Measurements from ENCODE around the gene MYH3. TPM values are rescaled to one million over a fixed set of nuclear protein-coding genes. Genes with fewer than 3 reads are reported as not detected.

MYH3 gene
- total RNA-seq, 1 donor from 2014 or later, result 5.0 TPM

DNA sequence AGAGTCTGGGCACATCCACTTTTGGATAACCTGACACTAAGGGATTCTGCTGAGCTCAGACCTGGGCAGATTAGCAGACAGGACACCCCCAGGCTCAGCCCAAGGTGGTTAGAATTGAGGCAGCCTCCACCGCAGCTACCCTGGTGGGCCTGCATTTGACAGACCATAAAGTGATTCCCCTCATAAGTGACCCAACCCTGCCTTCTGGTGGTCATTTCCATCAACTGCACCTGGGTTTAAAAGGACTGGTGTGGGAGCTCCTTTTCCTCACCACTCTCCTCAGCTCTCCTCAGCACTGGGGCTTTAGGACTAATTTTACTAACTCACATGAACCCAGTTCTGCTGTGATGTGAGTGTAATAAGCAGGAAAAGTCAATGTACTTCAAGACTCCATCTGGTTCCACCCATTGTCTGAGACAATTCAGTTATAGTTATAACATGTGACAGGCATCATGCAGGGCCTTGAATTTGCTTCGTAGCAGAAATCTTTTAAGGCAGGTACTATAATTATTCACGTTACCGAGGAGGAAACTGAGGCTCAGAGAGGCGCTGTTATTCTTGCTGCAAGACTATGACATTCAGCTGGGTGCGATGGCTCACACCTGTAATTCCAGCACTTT lies 42.5 kb downstream of the MYH3 start:
- intact Hi-C loops (cut with micrococcal nuclease), result no loop called here

DNA sequence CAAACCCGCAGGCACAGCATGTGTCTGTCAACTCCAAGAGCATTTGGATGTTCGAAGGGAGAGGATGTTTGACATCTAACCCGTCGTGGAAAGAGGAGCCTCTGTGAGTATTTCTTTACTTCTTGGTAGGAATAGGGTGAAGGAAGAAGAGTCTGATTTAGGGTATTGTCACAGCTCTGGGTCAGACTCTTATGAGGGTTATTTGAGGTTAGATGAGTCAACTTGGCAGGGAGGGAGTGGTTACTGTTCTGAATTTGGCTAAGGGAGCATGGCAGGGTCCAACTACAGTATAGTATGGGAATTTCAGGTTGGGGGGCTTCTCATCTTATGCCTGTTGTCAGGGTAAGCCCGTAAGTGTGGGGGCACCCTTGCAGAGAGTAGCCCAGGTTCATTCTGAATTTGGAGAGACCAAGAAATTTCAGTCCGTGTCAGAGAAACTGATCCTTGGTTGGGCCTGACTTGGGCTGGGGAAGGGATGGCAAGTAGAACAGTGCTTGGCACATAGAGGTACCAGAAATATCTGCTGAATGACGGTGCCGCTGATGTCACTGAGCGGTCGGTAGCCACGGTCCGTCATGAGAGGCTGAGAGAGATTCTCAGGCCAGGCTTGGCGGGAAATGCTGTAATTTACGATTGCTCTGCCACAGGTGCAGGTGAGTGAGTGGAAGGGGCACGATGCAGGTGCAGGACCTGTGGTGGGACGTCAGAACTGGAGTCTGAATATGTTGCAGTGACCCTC lies 43.2 kb downstream of the MYH3 start:
- intact Hi-C loops (cut with micrococcal nuclease), result no loop called here

DNA sequence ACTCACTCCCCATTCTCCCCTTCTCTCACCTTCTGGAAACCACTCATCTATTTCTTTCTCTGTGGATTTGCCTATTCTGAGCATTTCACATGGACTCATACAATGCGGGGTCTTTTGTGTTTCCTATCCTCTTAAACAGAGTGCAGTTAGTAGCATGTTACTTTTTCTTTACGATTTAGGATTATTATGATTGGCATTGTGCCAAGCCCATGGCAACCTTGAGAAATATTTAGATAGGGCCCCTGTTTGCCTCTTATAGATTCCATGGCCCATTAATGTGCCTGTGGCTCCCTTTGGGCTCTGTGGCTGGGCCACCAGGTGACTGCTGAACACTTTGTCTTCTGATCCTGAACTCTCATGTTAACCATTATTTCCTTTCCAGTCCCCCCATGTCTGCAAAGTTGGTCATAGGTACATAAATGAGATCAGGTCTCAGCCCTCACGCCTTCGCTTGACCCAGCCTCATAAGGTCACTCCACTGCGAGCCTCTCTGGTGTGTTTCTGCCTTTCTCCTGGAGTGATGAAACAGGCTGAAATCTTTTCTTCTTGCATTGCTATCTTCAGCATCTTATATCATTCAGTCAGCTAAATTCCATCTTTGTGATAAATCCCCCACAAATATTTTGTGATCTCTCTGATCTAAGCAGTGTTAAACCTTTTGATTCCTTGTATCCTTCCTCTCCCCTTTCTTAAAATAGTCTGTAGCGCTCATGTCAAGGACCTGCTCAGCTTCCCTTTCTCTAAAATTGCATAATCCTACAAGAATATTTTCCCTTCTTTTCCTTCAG lies 44.0 kb downstream of the MYH3 start:
- intact Hi-C loops (cut with micrococcal nuclease), result no loop called here

DNA sequence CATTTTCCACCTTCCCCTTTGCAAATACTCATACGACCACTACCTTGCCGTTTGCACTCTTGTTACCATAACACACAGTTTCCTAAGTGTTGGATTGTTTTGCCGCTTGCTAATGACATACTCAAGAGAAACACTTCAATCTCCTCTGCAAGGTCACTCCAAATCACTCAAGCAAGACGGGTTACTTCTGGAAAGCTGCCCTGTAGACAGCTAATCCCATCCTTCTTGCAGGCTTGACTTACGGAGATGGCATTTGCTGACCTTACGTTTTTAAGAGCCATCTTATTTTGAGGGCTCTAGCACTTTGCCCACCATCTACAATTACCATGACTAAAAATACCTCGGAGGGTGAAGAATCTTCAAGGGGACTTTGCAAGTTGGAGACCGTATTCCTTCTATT lies 46.2 kb downstream of the MYH3 start:
- intact Hi-C loops (cut with micrococcal nuclease), result no loop called here

DNA sequence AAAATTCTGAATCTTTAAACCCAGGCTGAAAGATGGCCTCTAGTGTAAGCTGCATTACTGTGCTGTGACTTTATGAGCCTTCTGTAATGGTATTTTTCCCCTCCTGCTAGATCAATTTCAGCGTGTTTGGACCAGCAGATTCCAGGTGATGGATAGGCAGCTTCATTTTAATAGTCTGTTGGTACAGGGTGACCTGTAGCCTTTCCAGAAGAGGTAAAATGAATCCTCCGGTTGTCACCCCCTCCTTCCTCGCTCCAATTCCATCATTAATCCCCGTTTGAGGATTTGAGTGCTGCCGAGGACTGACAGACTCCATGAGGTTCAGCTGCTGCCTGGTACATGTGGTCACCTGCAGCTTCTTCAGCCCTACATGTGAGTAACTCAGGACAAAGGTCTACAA lies 48.9 kb downstream of the MYH3 start:
- intact Hi-C loops (cut with micrococcal nuclease), result no loop called here

DNA sequence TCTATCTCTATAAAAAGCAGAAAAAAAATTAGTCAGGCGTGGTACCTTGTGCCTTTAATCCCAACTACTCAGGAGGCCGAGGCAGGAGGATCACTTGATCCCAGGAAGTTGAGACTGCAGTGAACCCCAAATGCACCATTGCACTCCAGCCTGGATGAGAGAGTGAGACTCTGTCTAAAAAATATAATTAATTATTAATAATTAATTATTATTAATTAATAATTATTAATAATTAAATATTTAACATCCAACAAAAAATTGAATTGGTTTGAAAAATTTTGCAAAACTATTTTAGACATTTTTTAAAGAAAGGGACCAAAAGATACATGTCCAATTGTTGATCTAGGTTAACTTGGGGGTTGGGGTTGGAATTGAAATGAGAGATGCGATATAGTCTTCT lies 51.0 kb downstream of the MYH3 start:
- intact Hi-C loops (cut with micrococcal nuclease), result no loop called here

DNA sequence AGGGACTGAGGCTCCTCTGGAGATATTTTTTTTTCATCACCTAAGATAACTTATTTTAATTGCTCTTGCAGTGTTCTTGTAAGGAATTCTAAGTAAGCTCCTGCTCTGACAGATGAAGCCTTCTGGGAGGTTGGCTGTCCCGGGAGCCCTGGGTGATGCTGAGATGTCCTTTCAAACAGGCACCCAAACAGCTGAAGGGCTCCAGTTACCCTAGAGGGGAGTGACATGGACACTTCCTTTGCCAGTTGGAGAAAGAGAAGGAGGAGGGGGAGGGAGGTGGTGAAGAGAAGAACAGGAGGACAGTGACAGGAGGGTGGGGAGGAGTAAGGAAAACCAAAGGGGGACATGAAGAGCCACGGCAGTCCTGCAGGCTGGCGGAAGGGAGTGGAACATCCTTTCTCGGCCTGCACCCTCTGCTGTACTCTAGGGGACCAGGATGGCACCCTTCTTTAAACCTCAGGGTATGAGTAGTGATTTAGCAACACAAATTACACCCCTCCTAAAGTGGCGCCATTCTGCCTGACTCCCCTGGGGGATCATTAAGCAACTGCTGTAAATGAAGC lies 51.8 kb downstream of the MYH3 start:
- intact Hi-C loops (cut with micrococcal nuclease), result no loop called here

DNA sequence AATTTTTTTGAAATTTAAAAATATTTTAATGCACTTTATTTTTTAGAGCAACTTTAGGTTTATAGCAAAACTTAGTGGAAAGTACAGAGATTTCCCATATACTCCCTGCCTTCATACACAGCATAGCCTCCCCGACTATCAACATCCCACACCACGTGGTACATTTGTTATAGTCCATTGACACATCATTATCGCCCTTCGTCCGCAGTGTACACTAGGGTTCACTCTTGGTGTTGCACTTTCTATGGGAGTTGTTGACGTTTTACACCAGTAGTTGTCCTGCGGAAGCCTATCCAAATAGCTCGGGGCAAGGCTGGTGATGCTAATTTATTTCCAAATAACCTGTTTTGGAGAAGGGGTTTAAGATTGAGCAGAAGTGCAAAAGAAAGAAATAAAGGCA lies 52.6 kb downstream of the MYH3 start:
- intact Hi-C loops (cut with micrococcal nuclease), result no loop called here

DNA sequence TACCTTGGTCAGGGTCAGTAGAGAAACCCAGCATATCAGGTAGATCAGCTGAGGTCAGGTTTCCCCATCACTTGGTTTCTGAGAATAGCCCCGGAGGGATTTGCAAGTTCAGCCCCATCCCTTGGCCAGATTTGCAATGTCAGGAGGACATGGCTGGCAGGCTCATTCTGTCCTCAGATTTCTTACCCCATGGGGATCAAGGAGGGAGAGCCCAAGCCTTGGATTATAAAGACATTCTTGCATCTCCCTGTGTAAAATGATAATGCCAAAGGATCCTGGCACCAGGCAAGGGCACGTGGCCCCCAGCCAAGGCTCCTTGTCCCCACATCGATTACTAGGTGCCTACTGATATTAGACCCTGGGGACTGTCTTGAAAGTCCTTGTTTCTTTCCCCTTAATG lies 53.2 kb downstream of the MYH3 start:
- intact Hi-C loops (cut with micrococcal nuclease), result no loop called here

DNA sequence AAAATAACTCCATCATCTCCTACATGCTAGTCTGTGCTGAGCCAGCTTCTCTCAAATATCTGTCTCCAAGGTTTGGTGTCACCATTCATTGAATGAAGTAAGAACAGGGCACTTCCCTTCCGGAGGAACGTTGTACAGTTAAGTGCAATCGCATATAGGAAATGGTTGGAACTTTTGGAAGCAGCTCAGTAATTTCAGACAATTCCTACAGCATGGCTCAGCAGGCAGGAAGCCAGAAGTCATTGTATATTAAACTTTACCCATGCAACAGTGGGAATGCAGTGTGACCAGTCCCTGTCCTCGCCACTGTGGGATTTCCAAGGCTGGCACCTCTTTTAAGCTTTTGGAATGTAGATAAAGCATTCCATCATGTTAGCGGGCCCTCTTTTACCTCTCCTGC lies 56.5 kb downstream of the MYH3 start:
- intact Hi-C loops (cut with micrococcal nuclease), result no loop called here

DNA sequence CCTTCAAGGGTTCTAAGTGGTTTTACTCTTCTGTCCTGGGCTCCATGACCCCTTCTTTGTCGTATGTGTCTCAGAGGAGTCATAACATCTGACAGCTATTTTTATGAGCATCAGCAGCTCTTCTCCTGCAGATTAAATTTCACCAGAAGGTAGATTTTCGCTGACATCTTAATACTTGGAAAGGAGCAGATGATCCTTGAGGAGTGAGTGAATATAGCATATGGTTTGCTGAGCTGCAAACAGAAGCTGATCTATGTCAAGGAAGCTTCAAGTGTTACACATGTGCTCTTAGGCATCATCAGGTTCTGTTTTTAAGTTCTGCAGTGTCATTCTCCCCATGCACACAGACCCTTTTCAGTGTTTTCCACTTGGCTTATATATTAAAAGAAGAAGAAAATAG lies 58.5 kb downstream of the MYH3 start:
- intact Hi-C loops (cut with micrococcal nuclease), result no loop called here

DNA sequence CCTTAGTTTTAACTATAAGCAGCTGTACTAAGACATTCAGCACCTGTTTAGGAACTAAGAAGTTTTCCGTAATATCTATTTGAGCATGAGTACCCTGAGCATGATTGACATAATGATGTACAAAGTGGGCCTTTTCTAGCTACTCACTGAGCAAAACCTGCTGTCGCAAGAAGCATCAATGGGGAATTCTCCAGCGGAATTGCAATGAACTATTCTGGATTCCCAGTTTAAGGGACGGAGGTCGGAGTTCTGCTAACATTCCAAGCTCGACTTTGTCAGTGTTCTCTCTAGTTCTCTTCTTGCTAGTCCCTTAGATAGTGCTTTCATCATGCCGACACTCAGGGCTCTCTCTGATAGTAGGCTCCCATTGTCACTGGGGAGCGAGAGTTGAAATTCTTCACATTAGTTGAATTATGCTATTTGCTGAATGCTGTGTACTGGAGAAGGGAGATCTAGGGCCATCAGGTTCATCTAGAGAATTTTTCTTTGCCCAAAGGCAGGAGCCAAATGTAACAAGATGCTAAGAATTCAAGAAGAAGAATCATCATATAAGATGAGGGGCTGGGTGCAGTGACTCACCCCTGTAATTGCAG lies 67.5 kb downstream of the MYH3 start:
- intact Hi-C loops (cut with micrococcal nuclease), result no loop called here

DNA sequence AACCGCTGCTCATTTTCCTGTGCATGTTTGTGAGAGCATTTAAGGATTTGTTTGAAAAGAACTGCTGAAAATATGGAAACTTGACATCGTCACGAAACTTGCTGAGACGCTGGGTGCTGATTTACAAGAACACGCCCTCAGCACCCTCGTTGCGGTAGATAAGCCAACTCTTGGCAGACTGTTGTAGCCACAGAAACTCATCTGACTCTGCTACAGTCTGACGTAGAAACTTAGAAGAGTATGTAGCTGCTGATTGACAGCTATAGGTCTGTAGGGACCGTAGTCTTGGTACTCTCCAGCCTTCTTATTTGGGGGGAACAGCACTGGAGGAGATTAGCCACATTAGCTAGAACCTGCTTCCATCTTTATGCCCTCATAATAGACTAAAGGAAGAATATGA lies 71.6 kb downstream of the MYH3 start:
- intact Hi-C loops (cut with micrococcal nuclease), result no loop called here

DNA sequence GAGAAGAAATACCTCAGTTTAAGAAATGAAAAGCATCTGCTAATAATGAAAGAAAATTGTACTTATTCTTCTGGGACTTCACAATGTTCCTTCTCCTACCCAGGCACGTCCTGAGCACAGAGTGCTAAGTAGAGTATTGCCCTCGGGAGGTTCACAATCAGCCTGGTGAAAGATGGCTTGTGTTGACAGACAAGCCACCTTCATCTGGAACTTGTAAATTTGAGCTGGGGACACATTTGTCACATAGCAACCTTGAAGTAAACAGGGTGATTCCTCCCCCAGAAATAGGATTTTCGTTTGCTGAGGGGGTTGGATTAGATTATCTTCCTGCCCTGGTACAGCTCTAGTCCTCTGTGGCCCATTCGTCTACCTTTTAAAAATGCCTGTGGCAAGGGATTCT lies 73.3 kb downstream of the MYH3 start:
- intact Hi-C loops (cut with micrococcal nuclease), result no loop called here

DNA sequence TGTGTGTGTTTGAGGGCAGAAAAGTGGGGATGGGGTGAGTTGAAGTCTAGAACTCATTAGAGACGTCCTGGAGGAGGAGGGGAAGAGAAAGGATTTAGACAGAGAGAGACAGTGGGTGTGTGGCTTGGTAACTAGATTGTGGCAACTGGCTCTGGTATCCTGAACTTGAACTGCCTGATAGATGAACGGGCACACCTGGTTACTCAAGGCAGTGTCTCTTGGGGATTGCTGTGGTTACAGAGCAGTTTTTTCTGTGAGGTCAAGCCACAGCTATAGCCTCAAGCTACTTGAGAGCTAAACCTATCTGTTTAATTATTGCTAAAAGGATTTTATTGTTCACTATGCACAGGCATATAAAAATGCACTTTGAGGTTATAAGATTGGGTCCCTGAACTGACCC lies 77.8 kb downstream of the MYH3 start:
- intact Hi-C loops (cut with micrococcal nuclease), result no loop called here

Other genes with a start within 250 kb of the MYH3 start
- gene MYH8, start 235.4 kb downstream of the MYH3 start, total RNA-seq, result not detected in 2 replicates
- gene MYH4, start 187.8 kb downstream of the MYH3 start, total RNA-seq, result not detected in 2 replicates
- gene MYH1, start 138.8 kb downstream of the MYH3 start, total RNA-seq, result not detected in 2 replicates
- gene MYH2, start 107.7 kb downstream of the MYH3 start, total RNA-seq, result not detected in 2 replicates
- gene SCO1, start 40.2 kb upstream of the MYH3 start, total RNA-seq, result 24.2 and 27.9 TPM in 2 replicates
- 10.9 and 11.4 TPM in 2 replicates for gene ADPRM, start 40.3 kb upstream of the MYH3 start, total RNA-seq
- gene TMEM220, start 72.7 kb upstream of the MYH3 start, total RNA-seq, result 0.57 and 0.84 TPM in 2 replicates
- not detected in 2 replicates for gene TMEM238L, start 146.8 kb upstream of the MYH3 start, total RNA-seq
- gene PIRT, start 180.8 kb upstream of the MYH3 start, total RNA-seq, result not detected in 2 replicates